NCI-H82 treated with DMSO at 0.1 percent for 48 hours (cell line): ENCODE results near the gene KNL1.
"Not testable (repeated sequence)": the region's sequence is repeated elsewhere in the genome, so short reads cannot be mapped to it uniquely, and the experiment has no call there.

Experiments
- DNase-seq: peaks from one replicate; lab custom pipeline; 2025; ENCODE audit not compliant: unreplicated experiment; lab: John Stamatoyannopoulos, UW

KNL1 gene

GRCh38 chr15:40647523-40647922 is 53.5 kb downstream of the KNL1 start:
- DNase-seq = no peak

- peak; percentile 16 for DNase-seq
Measured at GRCh38 chr15:40650479-40650878, 56.4 kb downstream of the KNL1 start.

- DNase-seq = no peak
Measured at GRCh38 chr15:40660686-40661085, 66.6 kb downstream of the KNL1 start.

- DNase-seq = no peak
Measured at GRCh38 chr15:40664909-40665308, 70.9 kb downstream of the KNL1 start.

GRCh38 chr15:40676290-40676689 is 82.2 kb downstream of the KNL1 start:
- not testable (repeated sequence) for DNase-seq

- not testable (repeated sequence) for DNase-seq
Measured at GRCh38 chr15:40676906-40677305, 82.9 kb downstream of the KNL1 start.

- no peak for DNase-seq
Measured at GRCh38 chr15:40680151-40680550, 86.1 kb downstream of the KNL1 start.

- not testable (repeated sequence) for DNase-seq
Measured at GRCh38 chr15:40680959-40681358, 86.9 kb downstream of the KNL1 start.

- DNase-seq = no peak
Measured at GRCh38 chr15:40684381-40684780, 90.3 kb downstream of the KNL1 start.

GRCh38 chr15:40685376-40685775 is 91.3 kb downstream of the KNL1 start:
- DNase-seq = no peak

- DNase-seq = no peak
Measured at GRCh38 chr15:40688932-40689799, 95.1 kb downstream of the KNL1 start.

- DNase-seq = no peak
Measured at GRCh38 chr15:40691737-40692136, 97.7 kb downstream of the KNL1 start.

GRCh38 chr15:40693904-40694687 is 100.0 kb downstream of the KNL1 start:
- no peak for DNase-seq

- peak; percentile 72 for DNase-seq
Measured at GRCh38 chr15:40694688-40695468, 100.8 kb downstream of the KNL1 start, which contains the start of gene RAD51. TSS of gene RAD51 (plus strand) at chr15:40695174. CDS start at chr15:40698759, 3,585 bp downstream.

- DNase-seq = no peak
Measured at GRCh38 chr15:40695469-40695890, 101.4 kb downstream of the KNL1 start.

- no peak for DNase-seq
Measured at GRCh38 chr15:40696228-40696627, 102.2 kb downstream of the KNL1 start.

- DNase-seq = no peak
Measured at GRCh38 chr15:40697916-40698315, 103.9 kb downstream of the KNL1 start.

- no peak for DNase-seq
Measured at GRCh38 chr15:40702077-40702476, 108.0 kb downstream of the KNL1 start.

GRCh38 chr15:40706121-40706520 is 112.1 kb downstream of the KNL1 start:
- no peak for DNase-seq
